ENCODE data around the gene CITED4.

The CITED4 gene

GRCh38 chr1:40851643-40852042 lies 10.5 kb downstream of the CITED4 start:
- Histone ChIP-seq H3K9me3 (ENCODE audit: control insufficient read depth in 1 of 2, low read length in 2 of 2) (no peaks in the 10 kb centered on the region), H3K4me1 (ENCODE audit: control insufficient read depth in 1 of 2, insufficient read depth in 2 of 2, low read length in 2 of 2) (peaks cover 0 to 5% of the 10 kb centered on the region in 2 donors), H3K4me3 (ENCODE audit: low read depth in 1 of 2, low read length in 2 of 2) (no peak overlapping the region)

GRCh38 chr1:40849801-40850592 lies 12.2 kb downstream of the CITED4 start:
- no peak overlapping the region for H3K27ac ChIP-seq (ENCODE audit: low read length)

More at GRCh38 chr1:40851643-40852042, 10.5 kb downstream of the CITED4 start:
- Histone ChIP-seq H3K27me3 (ENCODE audit: low read depth, low read length) (no peaks in the 10 kb centered on the region), H3K27ac (ENCODE audit: low read length) (no peak overlapping the region), H3K36me3 (ENCODE audit: control insufficient read depth in 1 of 2, insufficient read depth in 2 of 2, low read length in 2 of 2) (no peaks in the 10 kb centered on the region)

GRCh38 chr1:40848530-40849189 lies 13.5 kb downstream of the CITED4 start:
- H3K4me1 ChIP-seq (ENCODE audit: control insufficient read depth in 1 of 2, insufficient read depth in 2 of 2, low read length in 2 of 2), result peaks cover 0 to 5% of the 10 kb centered on the region in 2 donors
- no peaks in the 10 kb centered on the region for H3K36me3 ChIP-seq (ENCODE audit: control insufficient read depth in 1 of 2, insufficient read depth in 2 of 2, low read length in 2 of 2)
- no peaks in the 10 kb centered on the region for H3K27me3 ChIP-seq (ENCODE audit: low read depth, low read length)
- H3K4me3 ChIP-seq (ENCODE audit: low read depth in 1 of 2, low read length in 2 of 2), result no peak overlapping the region
- H3K27ac ChIP-seq (ENCODE audit: low read length), result no peak overlapping the region
- no peaks in the 10 kb centered on the region for H3K9me3 ChIP-seq (ENCODE audit: control insufficient read depth in 1 of 2, low read length in 2 of 2)

More at GRCh38 chr1:40849801-40850592, 12.2 kb downstream of the CITED4 start:
- Histone ChIP-seq H3K9me3 (ENCODE audit: control insufficient read depth in 1 of 2, low read length in 2 of 2) (no peaks in the 10 kb centered on the region), H3K4me1 (ENCODE audit: control insufficient read depth in 1 of 2, insufficient read depth in 2 of 2, low read length in 2 of 2) (peaks cover 0 to 5% of the 10 kb centered on the region in 2 donors), H3K27me3 (ENCODE audit: low read depth, low read length) (no peaks in the 10 kb centered on the region), H3K4me3 (ENCODE audit: low read depth in 1 of 2, low read length in 2 of 2) (no peak overlapping the region), H3K36me3 (ENCODE audit: control insufficient read depth in 1 of 2, insufficient read depth in 2 of 2, low read length in 2 of 2) (no peaks in the 10 kb centered on the region)

GRCh38 chr1:40847023-40847745 lies 15.0 kb downstream of the CITED4 start:
- Histone ChIP-seq H3K4me1 (ENCODE audit: control insufficient read depth in 1 of 2, insufficient read depth in 2 of 2, low read length in 2 of 2) (peaks cover 0 to 5% of the 10 kb centered on the region in 2 donors), H3K27me3 (ENCODE audit: low read depth, low read length) (no peaks in the 10 kb centered on the region), H3K27ac (ENCODE audit: low read length) (no peak overlapping the region), H3K36me3 (ENCODE audit: control insufficient read depth in 1 of 2, insufficient read depth in 2 of 2, low read length in 2 of 2) (no peaks in the 10 kb centered on the region), H3K4me3 (ENCODE audit: low read depth in 1 of 2, low read length in 2 of 2) (no peak overlapping the region), H3K9me3 (ENCODE audit: control insufficient read depth in 1 of 2, low read length in 2 of 2) (no peaks in the 10 kb centered on the region)

GRCh38 chr1:40845895-40846294 lies 16.3 kb downstream of the CITED4 start:
- Histone ChIP-seq H3K9me3 (ENCODE audit: control insufficient read depth in 1 of 2, low read length in 2 of 2) (no peaks in the 10 kb centered on the region), H3K4me3 (ENCODE audit: low read depth in 1 of 2, low read length in 2 of 2) (no peak overlapping the region), H3K27ac (ENCODE audit: low read length) (no peak overlapping the region)

GRCh38 chr1:40844887-40845878 lies 17.0 kb downstream of the CITED4 start:
- no peaks in the 10 kb centered on the region for H3K27me3 ChIP-seq (ENCODE audit: low read depth, low read length)
- no peak overlapping the region for H3K4me3 ChIP-seq (ENCODE audit: low read depth in 1 of 2, low read length in 2 of 2)
- H3K9me3 ChIP-seq (ENCODE audit: control insufficient read depth in 1 of 2, low read length in 2 of 2), result no peaks in the 10 kb centered on the region
- no peak overlapping the region for H3K27ac ChIP-seq (ENCODE audit: low read length)
- no peaks in the 10 kb centered on the region for H3K36me3 ChIP-seq (ENCODE audit: control insufficient read depth in 1 of 2, insufficient read depth in 2 of 2, low read length in 2 of 2)
- H3K4me1 ChIP-seq (ENCODE audit: control insufficient read depth in 1 of 2, insufficient read depth in 2 of 2, low read length in 2 of 2), result peaks cover 0 to 5% of the 10 kb centered on the region in 2 donors

More at GRCh38 chr1:40845895-40846294, 16.3 kb downstream of the CITED4 start:
- Histone ChIP-seq H3K36me3 (ENCODE audit: control insufficient read depth in 1 of 2, insufficient read depth in 2 of 2, low read length in 2 of 2) (no peaks in the 10 kb centered on the region), H3K27me3 (ENCODE audit: low read depth, low read length) (no peaks in the 10 kb centered on the region), H3K4me1 (ENCODE audit: control insufficient read depth in 1 of 2, insufficient read depth in 2 of 2, low read length in 2 of 2) (peaks cover 0 to 5% of the 10 kb centered on the region in 2 donors)

- H3K4me1 ChIP-seq (ENCODE audit: control insufficient read depth in 1 of 2, insufficient read depth in 2 of 2, low read length in 2 of 2), result no peaks in the 10 kb centered on the region
- no peak overlapping the region for H3K4me3 ChIP-seq (ENCODE audit: low read depth in 1 of 2, low read length in 2 of 2)
- no peaks in the 10 kb centered on the region for H3K9me3 ChIP-seq (ENCODE audit: control insufficient read depth in 1 of 2, low read length in 2 of 2)
- H3K36me3 ChIP-seq (ENCODE audit: control insufficient read depth in 1 of 2, insufficient read depth in 2 of 2, low read length in 2 of 2), result peaks cover 0 to 6% of the 10 kb centered on the region in 2 donors
- H3K27ac ChIP-seq (ENCODE audit: low read length), result no peak overlapping the region
- H3K27me3 ChIP-seq (ENCODE audit: low read depth, low read length), result no peaks in the 10 kb centered on the region
Observed at GRCh38 chr1:40844079-40844478, 18.1 kb downstream of the CITED4 start.

- no peak overlapping the region for H3K4me3 ChIP-seq (ENCODE audit: low read depth in 1 of 2, low read length in 2 of 2)
- no peaks in the 10 kb centered on the region for H3K9me3 ChIP-seq (ENCODE audit: control insufficient read depth in 1 of 2, low read length in 2 of 2)
- H3K36me3 ChIP-seq (ENCODE audit: control insufficient read depth in 1 of 2, insufficient read depth in 2 of 2, low read length in 2 of 2), result peaks cover 0 to 17% of the 10 kb centered on the region in 2 donors
- H3K4me1 ChIP-seq (ENCODE audit: control insufficient read depth in 1 of 2, insufficient read depth in 2 of 2, low read length in 2 of 2), result no peaks in the 10 kb centered on the region
- H3K27ac ChIP-seq (ENCODE audit: low read length), result no peak overlapping the region
- H3K27me3 ChIP-seq (ENCODE audit: low read depth, low read length), result no peaks in the 10 kb centered on the region
Observed at GRCh38 chr1:40842691-40843090, 19.5 kb downstream of the CITED4 start.

- Histone ChIP-seq H3K36me3 (ENCODE audit: control insufficient read depth in 1 of 2, insufficient read depth in 2 of 2, low read length in 2 of 2) (peaks cover 0 to 22% of the 10 kb centered on the region in 2 donors), H3K9me3 (ENCODE audit: control insufficient read depth in 1 of 2, low read length in 2 of 2) (no peaks in the 10 kb centered on the region), H3K4me1 (ENCODE audit: control insufficient read depth in 1 of 2, insufficient read depth in 2 of 2, low read length in 2 of 2) (no peaks in the 10 kb centered on the region), H3K4me3 (ENCODE audit: low read depth in 1 of 2, low read length in 2 of 2) (no peak overlapping the region), H3K27me3 (ENCODE audit: low read depth, low read length) (no peaks in the 10 kb centered on the region), H3K27ac (ENCODE audit: low read length) (no peak overlapping the region)
Observed at GRCh38 chr1:40842207-40842606, 20.0 kb downstream of the CITED4 start.

GRCh38 chr1:40841602-40842001 lies 20.6 kb downstream of the CITED4 start:
- no peak overlapping the region for H3K27ac ChIP-seq (ENCODE audit: low read length)
- H3K36me3 ChIP-seq (ENCODE audit: control insufficient read depth in 1 of 2, insufficient read depth in 2 of 2, low read length in 2 of 2), result peaks cover 0 to 23% of the 10 kb centered on the region in 2 donors
- no peaks in the 10 kb centered on the region for H3K9me3 ChIP-seq (ENCODE audit: control insufficient read depth in 1 of 2, low read length in 2 of 2)
- H3K4me1 ChIP-seq (ENCODE audit: control insufficient read depth in 1 of 2, insufficient read depth in 2 of 2, low read length in 2 of 2), result no peaks in the 10 kb centered on the region
- H3K4me3 ChIP-seq (ENCODE audit: low read depth in 1 of 2, low read length in 2 of 2), result no peak overlapping the region
- H3K27me3 ChIP-seq (ENCODE audit: low read depth, low read length), result no peaks in the 10 kb centered on the region

Measured in muscle layer of duodenum (tissue), 2 donors.